HS-27A (cell line): Measurements from ENCODE around the gene HELZ2.

Experiments
- DNase-seq: peaks from one replicate; pipeline ENCODE4 v3.0.0-alpha.2; 2012; ENCODE audit warnings: low read depth, missing footprints

The HELZ2 gene

DNA sequence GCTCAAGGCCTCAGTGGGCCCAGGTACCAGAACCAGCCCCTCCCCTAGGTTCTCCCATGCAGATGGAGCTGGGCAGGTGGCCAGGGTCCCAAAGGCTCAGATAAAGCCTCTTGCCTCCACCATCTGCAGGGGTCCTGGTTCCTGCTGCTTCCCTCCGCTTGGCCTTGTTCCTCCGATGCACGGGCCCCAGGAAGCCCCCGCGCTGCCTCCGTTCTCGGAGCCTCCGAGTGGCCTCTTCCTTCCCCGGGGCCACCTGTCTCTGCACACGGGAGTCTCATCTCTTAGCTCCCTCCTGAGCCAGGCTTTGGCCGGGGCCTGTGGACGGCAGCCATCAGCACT is 35.0 kb downstream of the HELZ2 start:
- DNase-seq: no peak

DNA sequence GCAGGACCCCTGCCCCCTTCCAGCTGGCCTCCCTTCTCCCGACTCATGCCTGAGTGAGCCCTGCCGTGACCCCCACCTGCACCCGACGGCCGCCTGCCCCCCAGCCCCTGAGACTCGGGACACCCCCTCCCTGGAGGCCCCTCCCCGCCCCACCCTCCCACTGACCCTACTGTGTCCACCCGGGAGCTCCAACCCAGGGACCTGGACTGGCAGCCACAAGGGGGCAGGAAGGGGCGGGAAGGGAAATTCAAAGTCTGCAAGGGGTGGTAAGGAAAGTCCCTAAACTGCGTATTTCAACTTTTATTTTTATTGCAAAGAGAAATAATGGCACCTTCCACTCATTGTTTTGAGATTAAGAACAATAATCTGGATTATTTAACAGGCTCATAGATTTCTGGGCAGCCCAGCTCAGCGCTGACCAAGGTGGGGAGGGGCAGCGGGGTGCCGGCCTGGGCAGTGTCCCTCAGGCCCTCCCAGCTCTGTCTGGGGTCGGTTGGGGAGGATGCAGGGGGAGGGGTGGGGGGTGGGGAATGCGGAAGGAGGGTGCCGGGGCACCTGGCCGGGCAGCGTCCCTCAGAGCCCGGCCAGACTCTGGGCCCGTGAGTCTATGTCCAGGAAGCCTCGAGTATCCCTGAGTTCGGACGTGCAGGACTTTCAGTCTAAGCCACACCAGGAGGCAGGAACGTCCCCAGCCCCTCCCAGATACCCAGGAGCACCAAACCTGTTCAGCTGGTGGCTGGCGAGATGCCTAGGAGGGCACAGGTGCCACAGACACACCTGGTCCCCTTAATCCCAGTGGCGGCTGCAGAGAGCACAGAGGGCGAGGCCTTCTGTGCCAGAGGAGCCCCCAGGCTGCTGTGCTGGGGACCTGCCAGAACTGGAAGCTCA is 35.6 kb downstream of the HELZ2 start:
- DNase-seq: peak; percentile 38

DNA sequence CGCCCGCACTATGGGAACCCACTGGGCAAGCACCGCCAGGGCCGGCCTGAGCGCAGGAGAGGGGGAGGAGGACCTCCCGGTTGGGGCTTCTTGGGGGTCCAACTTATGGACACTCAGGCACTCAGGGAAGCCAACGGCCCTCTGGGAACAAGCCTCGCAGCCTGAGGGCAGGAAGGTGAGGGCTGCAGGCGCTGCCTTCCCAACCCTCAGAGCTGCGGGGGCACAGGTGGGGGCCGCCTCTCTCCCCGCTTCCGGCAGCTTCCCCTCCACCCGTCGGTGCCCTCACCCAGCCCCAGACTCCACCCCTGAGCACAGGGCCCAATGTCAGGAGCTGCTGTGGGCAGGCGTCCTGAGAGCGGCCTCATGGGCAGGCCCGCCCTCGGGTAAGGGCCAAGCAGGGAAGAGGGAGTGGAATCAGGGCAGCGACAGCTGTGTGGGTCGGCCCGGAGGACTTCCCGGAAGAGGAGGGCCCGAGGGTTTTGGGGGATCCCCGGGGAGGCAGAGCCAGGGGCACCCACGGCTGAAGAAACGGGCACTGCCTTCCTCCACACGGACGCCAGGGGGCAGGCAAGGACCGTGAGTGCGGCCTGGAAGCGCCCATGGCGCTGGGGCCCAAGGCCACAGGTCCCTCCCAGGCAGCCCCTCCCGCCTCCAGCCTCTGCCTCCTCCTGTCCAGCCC is 36.4 kb downstream of the HELZ2 start:
- DNase-seq: peak; percentile 79

DNA sequence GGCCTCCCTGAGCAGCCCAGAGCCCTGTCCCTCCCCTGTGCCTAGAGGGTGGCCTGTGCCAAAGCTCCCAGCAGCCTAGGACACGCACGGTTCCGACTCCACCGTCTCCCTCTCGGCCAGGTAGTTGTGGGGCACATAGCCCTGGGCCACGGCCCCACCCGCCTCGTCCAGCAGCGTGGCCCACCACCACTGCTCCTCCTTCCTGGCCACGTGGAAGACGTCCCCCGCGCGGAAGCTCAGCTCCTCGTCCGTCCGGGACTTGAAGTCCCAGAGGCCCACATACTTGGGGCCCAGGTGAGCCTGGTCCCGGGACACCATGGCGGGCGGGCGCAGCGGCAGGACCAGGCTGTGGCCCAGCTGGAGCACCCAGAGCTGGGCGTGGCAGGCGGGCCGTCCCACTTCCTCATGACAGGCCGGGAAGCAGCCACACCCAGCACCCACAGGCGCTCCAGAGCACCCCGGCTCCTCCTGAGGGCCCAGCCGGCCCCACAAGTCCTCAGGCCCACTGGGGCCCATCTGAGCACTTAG is 37.0 kb downstream of the HELZ2 start, which contains the start of gene PTK6:
TSS of gene PTK6 (minus strand) at position 380 of the 528 bp plus-strand sequence. CDS start at position 318, 62 bp downstream.
- no peak for DNase-seq

DNA sequence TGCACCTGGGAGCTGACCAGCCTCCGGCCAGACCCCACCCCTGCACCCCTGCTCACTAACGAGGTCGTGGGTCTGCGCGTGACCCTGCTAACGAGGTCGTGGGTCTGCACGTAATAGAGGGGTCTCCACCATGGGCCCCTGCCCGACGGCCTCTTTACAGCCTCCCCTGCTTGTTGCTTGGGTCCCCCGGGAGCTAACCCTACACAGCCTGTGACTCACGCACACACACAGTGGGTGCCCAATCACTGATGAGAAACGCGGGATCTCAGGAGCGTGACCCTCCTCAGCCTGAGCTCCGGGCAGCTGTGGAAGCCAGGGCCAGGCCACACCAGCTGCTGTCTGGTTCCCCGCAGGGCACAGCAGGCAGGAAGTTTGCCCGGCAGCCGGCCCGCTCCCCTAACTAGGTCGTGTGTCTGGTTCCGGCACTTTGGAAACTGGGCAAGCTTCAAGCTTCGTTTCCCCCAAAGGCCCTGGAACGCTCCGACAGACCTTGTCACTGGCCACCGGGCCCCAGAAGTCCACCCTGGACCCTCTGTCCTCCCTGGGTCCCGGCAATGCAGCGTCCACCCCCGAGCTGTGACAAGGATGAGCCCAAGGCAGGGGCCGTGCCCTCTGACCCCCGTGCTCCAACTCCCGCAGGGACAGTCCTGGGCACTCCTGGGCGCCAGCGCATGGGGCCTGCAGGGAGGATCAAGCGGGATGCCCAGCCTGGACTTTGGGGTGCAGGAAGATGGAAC is 37.6 kb downstream of the HELZ2 start:
- DNase-seq: no peak

DNA sequence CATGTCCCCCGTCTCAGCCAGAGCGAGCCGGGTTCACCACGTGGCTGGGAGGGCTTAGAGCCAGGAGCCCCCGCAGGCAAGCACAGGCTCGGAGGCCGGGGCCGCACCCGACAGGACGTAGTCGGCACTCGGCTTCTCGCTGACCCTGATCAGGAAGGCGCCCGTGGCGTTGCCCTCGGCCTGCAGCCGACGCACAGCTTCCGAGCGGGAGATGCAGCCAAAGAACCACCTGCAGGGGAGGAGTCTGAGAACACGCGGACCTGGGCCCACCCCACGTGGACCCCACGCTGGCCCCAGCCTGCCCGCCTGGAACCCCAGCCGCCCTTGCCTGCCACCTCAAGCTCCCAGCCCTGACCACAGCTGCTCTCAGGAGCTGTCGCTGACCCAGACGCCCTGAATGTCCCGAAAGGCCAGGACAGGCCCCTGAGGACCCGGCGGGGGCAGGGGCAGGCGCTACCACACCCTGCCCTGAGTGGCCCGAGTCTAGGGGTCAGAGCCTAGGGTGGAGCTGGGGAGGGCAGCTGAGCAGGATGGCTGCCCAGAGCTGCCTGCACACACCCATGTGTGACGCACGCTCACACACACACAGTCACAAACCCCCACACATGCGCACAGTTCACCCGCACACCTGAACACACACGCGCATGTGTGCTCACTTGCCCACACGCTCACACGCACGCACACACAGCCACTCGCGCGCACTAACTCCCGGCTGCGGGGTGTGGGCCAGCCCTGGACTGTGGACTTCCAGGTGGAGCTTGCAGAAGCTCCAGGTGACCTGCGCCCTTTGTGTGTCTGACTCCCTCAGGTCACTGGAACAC is 39.0 kb downstream of the HELZ2 start:
- no peak for DNase-seq

DNA sequence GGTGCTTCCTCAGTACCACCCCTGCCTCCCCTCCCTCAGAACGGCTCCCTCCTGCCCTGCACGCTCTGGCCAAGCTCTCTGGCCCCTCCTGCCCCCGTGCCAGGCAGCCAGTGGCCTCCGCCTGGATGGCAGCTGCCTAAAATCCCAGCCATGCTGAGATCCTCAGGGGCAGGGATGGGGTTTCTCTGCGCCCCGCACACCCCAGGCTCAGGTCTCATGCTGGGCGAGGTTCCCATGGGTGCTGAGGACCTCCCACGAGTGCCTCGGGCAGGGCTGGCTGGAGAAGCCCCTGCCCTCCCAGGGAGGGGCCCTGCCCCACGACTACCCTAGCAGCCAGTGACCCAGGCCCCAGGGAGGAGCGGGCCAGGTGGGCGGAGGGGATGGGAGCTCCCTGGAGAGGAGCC is 39.6 kb downstream of the HELZ2 start:
- no peak for DNase-seq

DNA sequence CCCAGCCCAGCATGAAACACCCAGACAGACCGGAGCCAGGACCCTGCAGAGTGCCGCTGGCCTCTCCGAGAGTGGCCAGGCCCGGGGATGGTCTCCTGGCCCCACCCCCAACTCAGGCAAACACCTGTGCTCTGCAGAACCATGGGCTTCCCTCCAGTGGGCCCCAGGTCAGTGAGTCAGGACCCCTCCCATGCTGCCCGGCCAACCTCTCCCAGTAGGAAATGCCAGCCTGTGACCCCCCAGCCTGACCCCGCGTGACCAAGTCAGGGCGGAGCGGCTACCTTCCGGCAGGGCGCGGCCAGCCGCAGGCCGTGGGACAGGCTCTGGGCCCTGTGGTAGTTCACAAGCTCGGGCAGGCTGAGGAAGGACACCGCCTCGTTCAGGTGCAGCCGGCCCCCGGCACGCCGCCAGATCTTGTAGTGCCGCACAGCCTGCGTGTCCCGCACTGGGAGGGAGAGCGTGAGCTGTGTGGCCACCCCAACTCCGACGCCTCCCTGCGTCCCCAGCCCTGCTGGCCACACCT is 40.1 kb downstream of the HELZ2 start:
- DNase-seq: no peak

DNA sequence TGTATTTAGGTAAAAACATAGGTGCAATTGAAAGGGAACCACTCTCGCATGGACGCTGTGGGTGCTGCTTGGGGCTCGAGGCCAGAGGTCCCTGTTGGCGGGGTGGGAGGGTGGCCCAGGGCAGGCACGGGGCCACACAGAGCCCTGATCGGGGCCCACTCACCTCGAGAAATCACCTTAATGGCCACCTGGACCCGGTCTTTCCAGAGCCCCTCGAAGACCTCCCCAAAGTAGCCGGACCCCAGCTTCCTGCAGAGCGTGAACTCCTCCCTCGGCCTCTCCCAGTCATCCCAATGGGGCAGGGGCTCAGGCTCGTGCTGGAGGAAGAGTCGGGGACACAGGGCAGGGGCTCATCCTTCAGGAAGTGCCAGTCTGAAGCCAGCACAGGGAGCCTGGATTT is 40.7 kb downstream of the HELZ2 start:
- no peak for DNase-seq

DNA sequence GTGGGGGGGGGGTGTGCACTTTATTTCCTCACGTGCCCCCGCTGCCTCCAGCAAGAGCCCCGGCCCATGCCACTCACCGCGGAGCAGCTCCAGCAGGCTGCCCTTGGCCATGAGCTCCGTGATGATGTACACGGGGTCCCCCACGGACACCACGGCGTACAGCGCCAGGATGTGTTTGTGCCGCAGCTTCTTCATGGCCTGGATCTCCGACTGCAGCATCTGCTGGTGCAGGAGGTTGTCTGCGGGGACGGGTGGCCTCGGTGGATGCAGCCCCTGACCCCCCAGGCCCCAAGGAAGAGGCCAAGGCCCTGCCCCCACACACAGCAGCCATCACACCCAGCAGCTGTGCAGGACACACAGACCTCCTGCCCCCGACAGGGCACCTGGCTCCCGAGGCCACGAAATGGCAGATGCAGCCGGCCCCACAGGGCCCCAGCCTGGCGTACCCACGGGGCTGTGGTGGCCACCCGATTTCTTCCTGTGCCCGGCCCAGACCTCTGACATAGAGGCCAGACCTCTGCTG is 41.5 kb downstream of the HELZ2 start:
- no peak for DNase-seq

DNA sequence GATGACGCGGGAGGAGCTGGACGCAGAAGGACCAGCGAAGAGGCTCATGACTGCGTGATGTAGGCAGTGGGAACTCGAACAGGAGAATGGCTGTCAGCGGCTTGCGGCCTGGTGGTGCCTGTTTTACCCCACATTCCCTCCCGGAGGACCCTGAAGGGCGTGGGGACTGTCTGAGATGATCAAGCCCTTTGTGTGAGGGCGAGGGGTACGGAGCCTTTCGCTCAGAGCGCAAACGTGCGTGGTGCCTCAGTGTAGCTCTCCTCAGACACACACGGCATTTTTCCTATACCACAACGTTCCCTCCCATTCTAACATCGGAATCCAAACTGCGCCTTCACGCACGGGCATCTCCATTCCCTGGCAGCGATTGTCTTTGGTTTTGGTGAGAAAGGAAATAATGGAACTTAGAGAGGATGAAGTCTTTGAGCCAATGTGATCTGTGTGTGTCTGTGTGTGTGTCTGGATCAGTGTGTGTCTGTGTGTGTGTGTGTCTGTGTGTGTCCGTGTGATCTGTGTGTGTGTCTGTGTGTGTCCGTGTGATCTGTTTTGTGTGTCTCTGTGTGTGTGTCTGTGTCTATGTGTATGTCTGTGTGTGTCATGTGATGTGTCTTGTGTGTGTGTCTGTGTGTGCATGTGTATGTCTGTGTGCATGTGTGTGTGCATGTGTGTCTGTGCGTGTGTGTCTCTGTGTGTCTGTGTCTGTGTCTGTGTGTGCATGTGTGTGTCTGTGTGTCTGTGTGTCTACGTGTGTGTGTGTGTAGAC is 42.2 kb downstream of the HELZ2 start:
- DNase-seq: no peak

DNA sequence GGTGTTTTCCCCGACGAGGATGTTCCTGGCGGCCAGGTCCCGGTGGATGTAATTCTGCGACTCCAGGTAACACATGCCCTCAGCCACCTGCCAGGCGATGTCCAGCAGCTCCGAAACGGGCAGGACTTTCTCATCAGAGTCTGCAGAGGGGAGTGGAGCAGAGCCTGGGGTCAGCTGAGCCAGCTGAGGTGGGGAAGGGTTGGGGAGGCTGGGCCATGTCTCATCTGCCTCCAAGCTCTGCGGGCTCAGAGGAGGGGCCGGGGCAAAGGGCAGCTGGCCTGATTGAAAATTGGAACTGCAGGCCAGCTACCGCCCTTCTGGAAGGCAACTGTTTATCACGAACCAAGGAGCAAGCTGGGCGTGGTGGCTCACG is 43.3 kb downstream of the HELZ2 start:
- DNase-seq: no peak

DNA sequence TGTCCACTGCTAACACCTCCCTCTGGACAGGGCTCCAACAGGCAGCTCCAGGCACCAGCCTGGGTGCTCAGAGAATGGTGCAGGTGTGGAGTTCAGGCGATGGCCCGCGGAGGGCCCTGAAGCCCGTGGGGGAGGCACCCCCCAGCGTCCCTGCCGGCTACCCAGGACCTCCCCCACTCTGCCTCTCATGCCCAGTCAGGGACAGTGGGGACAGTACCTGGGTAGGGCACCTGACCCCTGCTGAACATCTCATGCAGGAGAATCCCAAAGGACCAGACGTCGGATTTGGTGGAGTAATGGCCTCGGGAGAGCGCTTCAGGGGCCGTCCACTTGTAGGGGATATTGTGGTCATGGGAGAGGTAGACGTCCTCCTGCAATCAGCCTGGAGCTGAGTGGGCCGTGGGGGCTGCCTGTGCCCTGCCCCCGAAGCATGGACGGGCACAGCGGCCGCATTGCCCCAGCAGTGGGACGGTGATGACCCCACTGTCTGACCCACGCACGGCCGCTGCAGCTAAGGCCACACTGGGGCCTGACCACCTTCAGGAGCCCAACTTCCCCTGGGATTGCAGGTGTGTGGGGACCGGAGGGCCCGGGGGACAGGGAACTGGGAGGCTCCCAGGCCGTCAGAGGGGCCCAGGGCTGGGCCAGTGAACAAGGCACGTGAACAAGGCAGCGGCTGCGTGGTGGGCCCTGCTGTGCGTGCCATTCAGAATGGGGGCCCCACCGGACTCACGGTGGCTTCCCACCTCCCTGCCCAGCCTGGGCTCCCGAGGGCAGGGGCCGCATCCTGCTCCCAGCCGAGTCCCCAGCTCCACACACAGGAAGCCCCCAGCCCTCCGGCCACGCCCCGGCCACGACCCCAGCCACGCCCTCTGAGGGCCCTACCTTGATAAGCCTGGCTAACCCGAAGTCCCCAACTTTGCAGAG is 43.9 kb downstream of the HELZ2 start:
- no peak for DNase-seq

DNA sequence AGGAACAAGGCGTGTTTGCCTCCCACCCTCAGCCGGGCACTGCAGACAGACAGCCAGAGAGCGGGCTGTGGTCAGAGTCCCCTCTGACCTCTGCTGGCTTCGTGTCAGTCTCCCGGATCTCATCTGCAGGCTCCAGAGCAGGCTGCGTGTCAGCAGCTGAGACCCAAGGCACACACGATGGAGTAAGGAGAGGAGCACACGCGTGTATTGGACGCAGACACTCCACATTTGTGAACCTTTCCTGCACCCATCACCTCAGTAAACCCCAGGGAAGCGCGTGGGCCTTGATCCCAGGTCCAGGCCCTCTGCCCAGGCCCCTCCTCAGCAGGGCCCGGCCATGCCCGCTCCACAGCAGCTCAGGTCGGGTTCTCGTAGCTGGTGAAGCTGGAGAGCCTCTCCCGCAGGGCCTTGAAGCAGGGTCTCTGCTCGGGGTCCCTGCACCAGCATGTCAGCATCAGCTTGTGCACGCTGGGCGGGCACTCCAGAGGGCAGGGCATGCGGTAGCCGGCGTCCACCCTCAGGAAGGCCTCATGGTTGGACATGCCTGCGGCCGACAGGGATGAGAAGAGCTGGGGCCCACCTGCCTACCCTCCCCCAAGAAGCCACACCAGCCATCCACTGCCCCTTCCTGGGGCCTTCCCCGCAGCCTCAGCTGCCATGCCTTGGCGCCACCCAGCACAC is 44.7 kb downstream of the HELZ2 start:
- DNase-seq: no peak

DNA sequence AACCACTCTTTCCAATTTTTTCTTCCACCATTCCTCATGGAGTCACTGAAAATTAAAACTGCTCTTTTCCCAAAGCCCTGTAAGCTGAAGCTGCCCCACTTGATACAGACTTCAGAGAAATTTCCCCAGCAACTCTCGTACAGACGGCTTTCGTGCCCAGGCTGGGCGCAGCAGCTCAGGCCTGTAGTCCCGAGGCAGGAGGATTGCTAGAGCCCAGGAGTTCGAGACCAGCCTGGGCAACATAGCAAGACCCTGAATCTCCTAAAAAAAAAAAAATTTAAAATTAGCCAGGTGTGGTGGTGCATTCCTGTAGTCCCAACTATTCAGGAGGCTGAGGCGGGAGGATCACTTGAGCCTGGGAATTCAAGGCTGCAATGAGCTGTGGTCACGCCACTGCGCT is 46.9 kb downstream of the HELZ2 start:
- DNase-seq: no peak

DNA sequence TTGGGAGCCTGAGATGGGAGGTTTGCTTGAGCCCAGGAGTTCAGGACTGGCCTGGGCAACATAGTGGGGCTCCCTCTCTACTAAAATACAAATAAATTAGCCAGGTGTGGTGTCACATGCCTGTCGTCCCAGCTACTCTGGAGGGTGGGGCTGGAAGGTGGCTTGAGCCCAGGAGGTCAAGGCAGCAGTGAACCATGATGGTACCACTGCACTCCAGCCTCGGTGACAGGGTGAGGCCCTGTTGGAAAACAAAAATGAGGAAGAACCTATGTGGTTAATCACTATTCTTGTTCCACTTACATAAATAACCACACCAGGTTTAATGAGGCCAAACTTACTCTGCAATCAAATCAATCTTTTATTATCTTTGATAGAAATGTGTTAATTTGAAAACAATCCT is 48.1 kb downstream of the HELZ2 start:
- no peak for DNase-seq

DNA sequence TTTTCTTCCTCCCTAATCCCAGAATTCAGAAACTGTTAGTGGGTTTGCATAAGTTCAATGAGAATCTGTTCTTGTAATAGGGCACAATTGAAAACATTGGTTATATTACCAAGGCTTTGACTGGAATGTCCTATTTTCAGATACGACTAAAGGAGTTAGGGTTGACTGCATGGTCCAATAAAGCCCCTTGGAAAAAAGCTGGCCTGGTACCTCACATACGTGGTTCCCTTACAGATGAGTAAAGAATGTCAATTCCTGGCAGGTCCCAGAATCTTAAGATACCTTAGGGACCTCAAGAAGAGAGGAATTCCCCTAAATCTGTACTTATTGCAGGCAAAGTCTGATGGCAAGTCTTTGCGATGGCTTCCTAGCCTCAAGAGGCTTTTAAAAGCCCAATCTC is 48.9 kb downstream of the HELZ2 start:
- DNase-seq: no peak
